8988T (cell line): ENCODE data around the gene OSBP2.
"Not testable (repeated sequence)": the region's sequence is repeated elsewhere in the genome, so short reads cannot be mapped to it uniquely, and the experiment has no call there.

Experiments
- DNase-seq: peaks from one replicate; pipeline ENCODE4 v3.0.0; 2011

Gene OSBP2

DNA sequence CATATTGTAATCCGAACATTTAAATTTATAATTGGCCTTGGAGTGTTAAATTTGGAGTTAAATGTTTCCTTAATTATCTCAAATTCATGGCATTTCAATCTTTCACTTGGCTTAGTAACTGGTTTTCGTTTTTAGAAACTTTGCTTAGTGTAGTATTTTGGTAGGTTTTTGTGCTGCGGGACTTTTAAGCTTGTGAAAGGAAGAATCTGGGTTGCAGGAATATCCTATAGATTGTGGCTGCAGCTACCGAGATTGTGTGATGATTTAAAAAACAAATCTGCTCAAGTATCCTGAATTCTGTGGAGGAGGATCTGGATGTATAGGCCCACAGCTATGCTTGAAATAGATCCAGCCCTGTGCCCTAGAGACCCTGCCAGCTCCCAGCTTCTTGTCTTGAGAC, 27.1 kb downstream of the OSBP2 start:
- DNase-seq, result no peak

DNA sequence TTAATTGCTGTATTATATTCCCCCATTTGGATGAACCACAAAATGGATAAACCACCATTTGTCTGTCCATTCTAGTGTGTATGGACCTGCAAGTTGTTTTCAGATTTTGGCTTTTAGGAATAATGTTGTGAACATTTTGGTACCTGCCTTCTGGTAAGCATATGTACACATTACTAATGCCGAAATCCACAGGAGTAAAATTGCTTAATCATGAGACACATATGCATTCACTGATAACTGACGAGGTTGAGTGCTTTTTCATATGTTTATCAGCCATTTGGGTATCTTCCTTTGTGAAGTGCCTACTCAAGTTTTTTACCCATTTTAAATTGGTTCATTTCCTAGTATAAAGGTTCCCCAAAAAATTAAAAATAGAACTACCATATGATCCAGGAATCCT, 34.2 kb downstream of the OSBP2 start:
- DNase-seq, result no peak

DNA sequence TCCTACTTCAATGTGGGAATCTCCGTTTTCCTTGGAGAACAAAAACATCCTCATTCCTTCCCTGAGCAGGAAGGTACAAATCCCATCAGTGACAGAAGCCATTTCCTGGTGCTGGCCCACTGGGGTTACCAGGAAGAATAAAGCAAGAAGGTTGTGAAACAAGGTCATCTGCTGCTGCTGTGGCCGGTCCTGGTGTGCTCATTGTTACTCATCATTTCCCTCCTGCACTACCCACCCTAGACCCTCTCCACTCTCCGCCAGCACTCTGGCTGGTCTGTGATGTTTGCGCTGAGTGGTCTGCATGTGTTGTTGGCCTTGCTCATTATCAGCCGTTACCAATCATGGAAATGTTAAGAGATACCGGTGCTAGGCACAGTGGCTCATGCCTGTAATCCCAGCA, 37.0 kb downstream of the OSBP2 start:
- DNase-seq, result no peak

DNA sequence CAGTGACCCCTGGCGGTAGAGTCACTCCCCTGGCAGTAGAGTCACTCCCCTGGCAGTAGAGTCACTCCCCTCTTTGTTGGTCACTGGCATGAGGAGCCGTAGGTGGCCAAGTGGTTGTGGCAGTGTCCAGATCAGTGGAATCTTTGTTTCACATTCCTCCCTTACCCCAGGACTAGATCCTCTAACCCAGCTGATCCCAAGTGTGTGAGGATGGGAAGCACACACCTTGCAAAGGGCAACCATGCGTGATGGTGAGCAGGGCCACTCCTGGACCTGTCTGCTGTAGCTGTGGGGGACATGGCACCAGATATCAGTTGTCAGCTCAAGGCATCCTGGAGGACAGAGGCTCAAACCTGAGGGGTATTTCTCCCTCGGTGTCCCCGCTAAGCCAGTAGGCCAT, 37.8 kb downstream of the OSBP2 start:
- no peak for DNase-seq

DNA sequence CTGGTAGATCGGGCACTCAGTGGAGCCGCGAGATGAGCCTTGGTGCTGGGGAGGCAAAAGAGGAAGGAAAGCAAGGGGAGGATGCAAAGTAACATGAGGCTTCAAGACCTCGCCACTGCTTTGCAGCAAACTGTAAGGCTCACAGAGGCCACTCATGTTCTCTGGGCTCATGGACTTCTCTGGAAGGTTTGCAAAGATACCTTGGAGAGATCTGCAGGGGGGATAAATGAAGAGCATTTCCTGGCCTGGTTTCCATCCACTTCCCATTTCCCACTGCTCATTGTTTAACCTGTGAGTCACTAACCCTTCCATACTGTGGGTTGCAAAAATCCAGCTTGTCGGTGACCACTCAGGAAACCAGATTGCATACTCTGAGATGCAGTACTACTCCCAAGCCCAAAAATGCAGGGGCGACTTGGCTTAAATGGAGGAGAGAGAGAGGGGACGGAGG, 38.5 kb downstream of the OSBP2 start:
- no peak for DNase-seq

DNA sequence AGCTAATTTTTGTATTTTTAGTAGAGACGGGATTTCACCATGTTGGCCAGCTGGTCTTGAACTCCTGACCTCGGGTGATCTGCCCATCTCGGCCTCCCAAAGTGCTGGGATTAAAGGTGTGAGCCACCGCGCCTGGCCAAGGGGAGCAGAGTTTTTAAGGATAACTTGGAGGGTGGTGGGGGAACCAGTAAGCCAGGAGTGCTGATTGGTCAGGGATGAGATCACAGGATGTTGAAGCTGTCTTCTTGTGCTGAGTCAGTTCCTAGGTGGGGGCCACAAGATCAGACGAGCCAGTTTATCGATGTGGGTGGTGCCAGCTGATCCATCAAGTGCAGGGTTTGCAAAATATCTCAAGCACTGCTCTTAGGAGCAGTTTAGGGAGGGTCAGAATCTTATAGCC, 45.3 kb downstream of the OSBP2 start:
- not testable (repeated sequence) for DNase-seq

DNA sequence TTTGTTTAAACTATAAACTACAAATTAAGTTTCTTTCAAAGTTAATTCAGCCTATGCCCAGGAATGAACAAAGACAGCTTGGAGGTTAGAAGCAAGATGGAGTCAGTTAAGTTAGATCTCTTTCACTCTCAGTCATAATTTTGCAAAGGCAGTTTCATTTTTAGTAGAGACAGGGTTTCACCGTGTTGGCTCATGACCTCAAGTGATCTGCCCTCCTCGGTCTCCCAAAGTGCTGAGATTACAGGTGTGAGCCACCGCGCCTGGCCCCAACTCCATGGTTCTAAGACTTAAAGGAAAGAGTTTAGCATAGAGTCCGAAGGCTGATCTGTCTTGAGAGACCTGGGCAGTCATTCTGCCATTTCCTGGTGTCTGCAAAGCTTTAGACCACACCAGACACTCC, 45.8 kb downstream of the OSBP2 start:
- not testable (repeated sequence) for DNase-seq

DNA sequence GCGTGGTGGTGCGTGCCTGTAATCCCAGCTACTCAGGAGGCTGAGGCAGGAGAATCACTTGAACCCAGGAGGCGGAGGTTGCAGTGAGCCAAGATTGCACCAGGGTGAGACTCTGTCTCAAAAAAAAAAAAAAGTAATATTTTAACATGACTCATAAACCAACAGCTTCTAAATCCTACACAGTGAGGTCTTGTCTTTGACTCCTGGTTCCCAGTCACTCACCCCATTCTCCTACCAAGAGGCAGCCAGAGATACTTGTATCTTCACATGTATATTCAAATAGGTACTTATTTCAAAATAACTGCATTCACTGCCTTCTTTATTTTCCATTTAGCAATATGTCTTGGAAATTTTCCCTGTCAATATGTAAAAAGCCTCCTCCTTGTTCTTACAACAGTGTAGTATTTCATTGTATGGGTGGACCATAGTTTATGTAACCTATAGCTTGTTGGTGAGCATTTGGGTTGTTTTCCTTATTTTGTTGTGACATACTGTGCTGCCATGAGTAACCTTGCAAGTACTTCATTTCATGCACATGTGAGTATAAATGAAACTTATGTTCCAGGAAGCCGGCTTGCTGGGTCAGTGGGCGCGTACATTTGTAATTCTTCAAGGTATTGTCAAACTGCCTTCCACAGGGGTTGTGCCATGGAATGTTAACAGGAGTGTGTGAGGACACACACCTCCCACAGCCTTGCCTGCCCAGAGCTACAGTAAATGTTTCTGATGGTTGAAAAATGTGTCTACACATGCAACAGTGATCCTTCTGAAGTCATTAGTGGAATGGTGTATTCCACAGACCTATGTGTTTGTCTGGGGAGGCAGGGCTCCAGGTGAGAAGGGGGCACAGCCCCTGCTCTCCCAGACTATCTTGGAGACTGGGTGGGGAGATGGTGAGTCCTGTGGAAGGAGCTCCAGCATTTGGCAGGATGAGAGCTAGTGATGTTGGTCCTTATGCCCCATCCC, 47.9 kb downstream of the OSBP2 start:
- no peak for DNase-seq

DNA sequence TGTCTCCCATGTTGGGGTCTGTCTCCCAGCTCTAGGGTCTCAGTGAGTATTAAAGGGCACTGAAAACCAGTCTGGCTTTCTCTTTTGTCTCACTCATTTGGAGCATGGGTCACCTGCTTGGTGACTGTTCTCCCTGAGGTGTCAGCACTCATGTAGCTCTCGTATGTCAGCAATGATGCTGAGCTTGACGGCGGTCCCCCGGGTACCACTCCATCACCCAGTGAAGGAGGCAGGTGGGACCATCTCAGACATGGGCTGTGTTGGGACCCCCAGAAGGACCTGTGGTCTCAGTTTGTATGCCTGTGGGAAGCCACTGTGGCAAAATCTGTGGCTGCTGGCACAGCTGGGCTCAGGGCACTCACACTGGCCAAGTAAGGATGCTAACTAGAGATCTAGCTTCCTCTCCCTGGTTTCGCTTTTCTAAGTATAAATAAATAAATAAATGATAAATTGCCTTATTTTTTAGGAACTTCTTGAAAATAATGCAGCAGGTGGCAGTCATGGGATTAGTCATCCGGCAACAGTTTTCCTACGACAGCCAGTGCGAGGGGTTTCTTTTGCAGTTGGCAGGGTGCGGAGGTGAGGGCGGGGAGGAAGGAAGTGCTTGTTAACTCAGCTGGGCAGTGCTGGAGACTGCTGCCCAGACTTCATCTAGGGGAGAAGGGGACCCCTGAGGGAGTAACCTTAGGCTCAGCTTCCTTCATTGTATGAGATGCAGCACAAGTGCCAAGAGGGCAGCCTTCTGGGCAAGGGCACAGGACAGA, 48.8 kb downstream of the OSBP2 start:
- no peak for DNase-seq

DNA sequence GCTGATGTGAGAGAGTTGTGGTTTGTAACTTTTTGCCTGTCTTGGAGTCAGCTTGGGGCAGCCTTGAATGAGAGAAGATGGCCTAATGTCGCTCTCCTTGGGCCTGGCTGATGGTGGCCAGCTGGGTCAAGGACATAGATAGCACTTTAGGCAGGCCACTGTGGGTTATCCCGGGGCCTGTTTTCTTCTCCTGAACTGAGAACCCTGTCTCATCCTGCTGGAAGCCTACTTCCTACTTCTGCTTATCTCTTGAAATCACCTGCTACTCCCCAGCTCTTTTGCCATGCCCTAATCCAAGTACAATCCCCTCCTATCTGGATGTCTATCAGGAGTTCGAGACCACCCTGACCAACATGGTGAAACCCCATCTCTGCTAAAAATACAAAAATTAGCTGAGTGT, 49.5 kb downstream of the OSBP2 start:
- no peak for DNase-seq

DNA sequence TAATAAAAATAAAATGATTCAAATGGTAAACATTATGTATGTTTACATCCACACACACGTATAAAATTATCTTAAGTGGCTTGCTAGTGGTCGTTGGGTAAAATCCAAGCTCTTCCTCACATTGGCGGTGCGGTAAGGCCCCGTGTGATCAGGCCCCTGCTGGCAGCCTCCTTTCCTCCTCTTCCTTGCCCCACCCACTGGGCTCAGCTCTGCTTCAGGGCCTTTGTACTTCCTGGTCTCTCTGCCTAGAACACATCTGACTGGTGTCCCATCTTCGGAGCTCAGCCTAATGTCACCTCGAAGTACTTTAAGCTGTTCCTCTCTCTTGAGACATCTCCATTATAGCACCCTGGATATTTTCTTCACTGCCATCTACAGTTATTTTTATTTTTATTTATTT, 52.8 kb downstream of the OSBP2 start:
- no peak for DNase-seq

DNA sequence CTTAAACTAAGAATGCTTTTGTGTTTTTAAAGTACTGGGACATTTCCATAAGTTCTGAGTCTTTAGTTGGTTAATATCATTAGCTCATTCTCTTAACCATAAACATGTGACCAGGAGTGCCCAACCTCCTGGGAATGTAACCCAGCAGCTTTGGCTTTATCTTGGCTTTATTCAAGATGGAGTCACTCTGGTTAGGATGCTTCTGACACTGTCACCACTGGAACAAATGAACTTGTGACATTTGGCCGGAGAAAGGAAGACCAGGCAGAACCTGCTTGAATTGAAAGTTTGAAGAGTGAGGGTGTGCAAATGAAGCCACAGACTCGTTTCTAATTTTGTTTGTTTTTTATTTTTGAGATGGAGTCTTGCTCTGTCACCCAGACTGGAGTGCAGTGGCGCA, 54.6 kb downstream of the OSBP2 start:
- DNase-seq, result no peak

DNA sequence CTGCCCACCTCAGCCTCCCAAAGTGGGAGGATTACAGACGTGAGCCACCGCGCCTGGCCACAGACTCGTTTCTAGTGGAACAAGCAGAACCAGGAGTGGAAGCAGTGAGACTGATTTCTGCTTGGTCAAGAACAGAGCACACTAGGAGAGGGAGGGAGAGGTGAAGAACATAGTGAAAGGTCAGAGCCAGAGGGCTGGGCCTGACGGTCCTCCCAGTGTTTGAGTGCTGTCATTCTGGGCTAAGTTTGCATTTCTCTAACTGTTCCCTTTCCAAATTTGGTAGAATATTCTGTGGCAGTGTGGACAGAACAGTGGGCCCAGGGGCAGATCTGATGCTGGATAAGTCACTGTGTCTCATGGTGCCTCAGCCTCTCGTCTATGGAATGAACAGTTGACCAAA, 55.2 kb downstream of the OSBP2 start:
- no peak for DNase-seq

DNA sequence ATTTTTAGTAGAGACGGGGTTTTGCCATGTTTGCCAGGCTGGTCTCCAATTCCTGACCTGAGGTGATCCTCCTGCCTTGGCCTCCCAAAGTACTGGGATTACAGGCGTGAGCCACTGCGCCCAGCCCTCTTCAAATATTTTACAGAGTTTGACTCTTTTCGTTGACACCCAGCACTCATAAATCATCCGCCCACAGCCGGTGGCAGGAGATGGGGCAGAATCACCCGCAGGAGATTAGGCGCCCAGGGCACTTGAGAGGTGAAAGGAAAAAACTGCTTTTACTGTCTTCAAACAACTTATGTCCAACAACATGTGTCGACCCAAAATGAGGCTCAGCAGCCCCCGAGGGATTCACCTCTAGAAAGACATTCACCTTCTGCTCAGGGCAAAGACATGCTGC, 56.9 kb downstream of the OSBP2 start:
- no peak for DNase-seq

DNA sequence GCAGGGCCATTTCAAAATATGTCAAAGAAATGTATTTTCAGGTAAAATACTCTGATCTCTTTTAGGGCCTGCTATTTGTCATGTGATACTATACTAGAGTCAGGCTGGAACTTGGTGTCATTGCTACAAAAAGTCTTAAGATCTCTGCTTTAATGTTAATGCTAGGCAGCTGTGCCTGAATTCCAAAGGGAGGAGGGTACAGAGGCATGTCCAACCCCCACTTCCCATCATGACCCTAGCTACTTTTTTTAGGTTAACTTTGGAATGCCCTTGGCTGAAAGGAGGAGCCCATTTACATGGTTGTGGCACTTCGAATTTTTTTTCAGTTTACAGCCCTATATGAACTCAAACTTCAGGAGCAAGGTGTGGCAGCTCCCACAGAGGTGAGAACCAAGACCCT, 58.1 kb downstream of the OSBP2 start:
- DNase-seq, result no peak

DNA sequence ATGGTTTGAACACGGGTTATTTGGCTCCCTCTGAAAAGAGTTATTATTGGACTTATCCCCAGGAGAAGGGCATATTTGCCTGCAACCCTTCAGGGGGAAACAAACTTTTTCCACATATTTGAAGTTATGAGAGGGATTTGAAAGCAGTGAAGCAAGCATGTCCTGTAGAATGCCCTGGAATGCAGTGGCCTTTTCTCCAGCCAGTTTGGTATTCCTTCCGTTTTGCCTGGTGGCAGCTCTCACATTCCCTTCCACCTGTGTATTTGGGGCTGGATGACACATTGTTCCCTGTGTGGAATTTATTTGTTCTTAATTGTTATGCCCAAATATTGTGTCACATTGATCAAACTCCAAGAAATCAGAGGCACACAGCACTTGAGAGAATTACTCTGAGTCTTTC, 59.0 kb downstream of the OSBP2 start:
- DNase-seq, result no peak

DNA sequence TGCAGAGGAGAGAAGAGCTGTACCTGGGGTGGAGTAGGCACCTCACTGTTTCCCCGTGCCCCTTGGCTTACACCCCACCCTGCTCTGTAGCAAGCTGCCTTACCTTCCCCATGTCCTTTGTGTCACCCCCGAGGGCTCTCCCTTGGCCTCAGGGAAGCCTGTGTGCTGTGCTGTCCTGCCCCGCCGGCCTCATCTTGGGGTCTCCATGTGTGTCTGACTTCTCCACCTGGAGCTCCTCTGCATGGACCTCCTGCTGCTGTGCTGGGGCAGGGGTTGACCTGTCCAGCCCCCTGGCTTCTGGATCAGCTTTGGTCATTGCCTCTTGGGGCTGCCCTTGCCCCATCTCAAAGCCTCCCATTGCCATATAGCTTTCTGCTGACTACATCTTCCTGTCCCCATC, 59.8 kb downstream of the OSBP2 start:
- no peak for DNase-seq

DNA sequence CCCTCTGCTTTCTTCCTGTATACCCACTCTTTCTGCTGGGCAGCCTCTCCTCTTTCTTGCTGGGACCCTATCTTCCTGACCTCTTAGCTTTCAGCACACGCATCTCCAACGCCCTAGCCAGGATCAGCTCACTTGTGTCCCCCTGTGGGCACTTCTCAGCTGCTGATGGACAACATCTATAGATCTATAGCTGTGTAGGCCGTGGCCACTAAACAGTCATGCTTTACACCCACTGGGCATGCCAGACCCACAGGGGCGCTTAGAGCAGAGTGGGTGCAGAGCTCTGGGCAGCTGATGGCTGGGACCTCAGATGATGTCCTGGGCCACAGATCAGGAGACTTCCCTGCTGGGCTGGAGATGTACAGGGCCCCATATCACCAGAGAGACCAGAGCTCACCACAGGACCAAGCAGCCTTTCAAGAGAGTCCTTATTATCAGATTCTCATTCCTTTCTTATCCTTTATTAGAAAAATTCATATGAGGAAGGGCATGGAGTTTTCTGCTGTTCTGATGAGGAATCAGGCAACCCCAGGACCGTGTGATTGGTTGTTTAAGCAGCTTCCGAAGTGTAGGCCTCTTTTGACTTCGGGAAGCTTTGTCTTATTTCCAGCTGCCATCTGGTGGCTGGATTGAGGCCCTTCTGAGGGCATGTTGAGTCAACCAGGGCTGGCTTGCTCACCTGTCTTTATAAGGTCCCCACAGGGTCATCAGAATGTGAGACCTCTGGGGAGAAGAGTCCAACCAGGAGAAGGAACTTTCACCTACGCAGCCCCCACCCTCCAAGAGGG, 60.5 kb downstream of the OSBP2 start:
- DNase-seq, result peak; percentile 48

DNA sequence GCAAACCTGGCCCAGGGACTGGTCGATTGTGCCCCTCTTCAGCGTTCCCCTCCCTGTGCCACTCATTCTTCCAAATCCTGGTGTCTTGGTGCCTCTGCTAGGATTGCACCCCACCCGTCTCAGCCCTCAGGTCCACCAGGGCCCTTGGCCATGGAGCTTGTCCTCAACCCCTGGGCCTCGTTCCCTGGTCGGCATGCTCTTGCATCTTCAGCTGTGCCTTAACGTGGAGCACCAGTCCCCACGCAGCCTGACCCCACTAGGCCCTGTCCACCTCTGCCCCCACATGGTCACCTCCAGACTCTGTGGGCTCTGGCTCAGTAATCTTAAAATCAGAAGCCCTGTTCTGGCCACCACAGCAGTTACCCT, 61.1 kb downstream of the OSBP2 start:
- no peak for DNase-seq

DNA sequence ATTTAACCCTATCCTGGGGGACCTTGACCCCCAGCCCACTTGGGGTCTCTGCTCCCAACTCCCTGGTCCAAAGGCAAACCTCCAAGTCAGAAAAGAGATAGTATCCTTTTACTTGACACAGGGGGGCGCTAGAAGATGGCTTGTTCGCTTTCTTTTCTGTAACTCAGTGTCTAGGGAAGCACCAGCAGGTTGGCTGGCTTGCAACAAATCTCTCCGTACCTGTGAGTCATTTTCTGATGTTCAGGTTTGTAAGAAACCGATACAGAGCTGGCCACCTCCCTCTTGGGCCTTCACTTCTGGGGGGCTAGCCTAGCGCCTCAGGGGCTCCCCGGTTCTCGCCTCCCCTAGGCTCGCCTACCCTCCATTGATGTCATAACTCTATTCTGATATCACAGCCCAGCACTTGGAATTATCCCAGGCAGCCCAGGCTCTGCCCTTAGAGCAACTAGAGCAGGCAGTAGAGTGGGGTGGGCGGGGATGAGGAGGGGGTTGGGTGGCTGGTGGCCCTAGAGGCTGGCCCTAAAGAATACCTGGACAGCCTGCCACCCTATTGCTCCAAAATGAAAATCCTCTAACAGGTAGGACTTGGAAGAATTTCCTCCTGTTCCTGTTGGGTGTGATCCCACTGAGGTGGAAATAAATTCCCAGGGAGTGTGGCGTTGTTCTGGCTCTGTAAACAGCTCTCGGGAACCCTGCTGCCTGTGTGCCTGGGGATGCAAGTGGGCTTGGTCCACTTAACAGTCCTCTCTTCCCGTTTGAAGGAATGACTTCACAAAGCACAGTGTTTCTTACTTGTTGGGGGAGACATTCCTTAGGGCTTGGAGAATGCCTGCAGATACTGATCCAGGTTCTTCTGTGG, 69.4 kb downstream of the OSBP2 start:
- no peak for DNase-seq

DNA sequence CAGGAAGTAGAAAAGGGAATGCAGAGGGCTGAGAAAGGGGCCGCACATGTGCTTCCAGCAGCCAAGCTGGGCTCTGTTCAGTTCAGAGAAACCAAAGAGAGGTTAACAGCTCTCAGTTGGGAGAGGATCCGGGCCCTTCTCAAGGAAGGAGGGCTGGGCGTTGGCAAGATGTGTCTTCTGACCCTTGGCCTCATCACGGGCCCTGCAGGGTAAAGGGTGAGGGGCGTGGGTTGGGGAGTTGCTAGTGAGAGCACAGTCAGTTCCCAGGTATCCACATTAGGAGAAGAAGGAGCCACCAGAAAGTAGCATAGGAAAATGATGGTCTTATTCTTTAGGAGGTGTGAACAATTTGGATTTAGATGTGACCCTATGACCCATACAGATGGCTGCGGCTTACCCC, 73.0 kb downstream of the OSBP2 start:
- DNase-seq, result no peak

DNA sequence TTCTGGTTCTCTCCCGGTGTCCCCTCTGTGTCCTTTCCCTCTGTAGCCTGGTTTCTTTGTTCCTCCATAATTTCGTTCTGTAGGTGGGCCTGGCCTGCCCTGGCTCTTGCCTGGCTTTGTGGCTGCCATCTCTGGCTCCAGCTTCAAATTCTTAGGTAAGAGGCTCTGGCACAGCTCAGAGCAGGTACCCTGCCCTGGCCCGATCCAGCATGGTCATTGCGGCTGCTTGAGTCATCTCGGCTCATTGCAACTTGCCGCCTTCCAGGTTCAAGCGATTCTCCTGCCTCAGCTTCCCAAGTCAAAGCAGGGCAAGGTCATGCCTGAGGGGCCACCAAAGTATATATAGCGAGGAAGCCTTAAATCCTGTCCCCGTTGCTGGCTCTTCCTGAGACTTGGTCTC, 76.0 kb downstream of the OSBP2 start:
- DNase-seq, result no peak
